Measurements from ENCODE around the gene DISP3. TPM values are rescaled to one million over a fixed set of nuclear protein-coding genes. Genes with fewer than 3 reads are reported as not detected.

The DISP3 gene
- total RNA-seq, 1 donor from 2014 or later, result 179 TPM

- TF ChIP-seq, protein P1, sequence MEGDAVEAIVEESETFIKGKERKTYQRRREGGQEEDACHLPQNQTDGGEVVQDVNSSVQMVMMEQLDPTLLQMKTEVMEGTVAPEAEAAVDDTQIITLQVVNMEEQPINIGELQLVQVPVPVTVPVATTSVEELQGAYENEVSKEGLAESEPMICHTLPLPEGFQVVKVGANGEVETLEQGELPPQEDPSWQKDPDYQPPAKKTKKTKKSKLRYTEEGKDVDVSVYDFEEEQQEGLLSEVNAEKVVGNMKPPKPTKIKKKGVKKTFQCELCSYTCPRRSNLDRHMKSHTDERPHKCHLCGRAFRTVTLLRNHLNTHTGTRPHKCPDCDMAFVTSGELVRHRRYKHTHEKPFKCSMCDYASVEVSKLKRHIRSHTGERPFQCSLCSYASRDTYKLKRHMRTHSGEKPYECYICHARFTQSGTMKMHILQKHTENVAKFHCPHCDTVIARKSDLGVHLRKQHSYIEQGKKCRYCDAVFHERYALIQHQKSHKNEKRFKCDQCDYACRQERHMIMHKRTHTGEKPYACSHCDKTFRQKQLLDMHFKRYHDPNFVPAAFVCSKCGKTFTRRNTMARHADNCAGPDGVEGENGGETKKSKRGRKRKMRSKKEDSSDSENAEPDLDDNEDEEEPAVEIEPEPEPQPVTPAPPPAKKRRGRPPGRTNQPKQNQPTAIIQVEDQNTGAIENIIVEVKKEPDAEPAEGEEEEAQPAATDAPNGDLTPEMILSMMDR (IDR thresholded peaks at IDR 0.05; ENCODE audit: partially characterized antibody, unreplicated experiment), result no peak
- H3K27ac Mint-ChIP-seq (ENCODE audit: unreplicated experiment), result no peak overlapping the region
- no peak overlapping the region for H3K4me3 Mint-ChIP-seq (ENCODE audit: unreplicated experiment)
- DNase-seq, result no peak
- peaks cover 24% of the 10 kb centered on the region for H3K4me1 Mint-ChIP-seq (ENCODE audit: low read depth, unreplicated experiment)
- H3K27me3 Mint-ChIP-seq (ENCODE audit: unreplicated experiment), result peaks cover 34% of the 10 kb centered on the region
- H3K36me3 Mint-ChIP-seq (ENCODE audit: unreplicated experiment), result no peaks in the 10 kb centered on the region
- H3K9me3 Mint-ChIP-seq (ENCODE audit: unreplicated experiment), result peaks cover 15% of the 10 kb centered on the region
Measured at GRCh38 chr1:11546456-11546855, 67.5 kb downstream of the DISP3 start.

- no peak overlapping the region for H3K4me3 Mint-ChIP-seq (ENCODE audit: unreplicated experiment)
- TF ChIP-seq, protein P1 (IDR thresholded peaks at IDR 0.05; ENCODE audit: partially characterized antibody, unreplicated experiment), result no peak
- no peak overlapping the region for H3K27ac Mint-ChIP-seq (ENCODE audit: unreplicated experiment)
- peaks cover 19% of the 10 kb centered on the region for H3K4me1 Mint-ChIP-seq (ENCODE audit: low read depth, unreplicated experiment)
- H3K36me3 Mint-ChIP-seq (ENCODE audit: unreplicated experiment), result peaks cover 4% of the 10 kb centered on the region
- H3K27me3 Mint-ChIP-seq (ENCODE audit: unreplicated experiment), result peaks cover 18% of the 10 kb centered on the region
- peaks cover 7% of the 10 kb centered on the region for H3K9me3 Mint-ChIP-seq (ENCODE audit: unreplicated experiment)
- no peak for DNase-seq
Measured at GRCh38 chr1:11550664-11551283, 71.8 kb downstream of the DISP3 start.

DNA sequence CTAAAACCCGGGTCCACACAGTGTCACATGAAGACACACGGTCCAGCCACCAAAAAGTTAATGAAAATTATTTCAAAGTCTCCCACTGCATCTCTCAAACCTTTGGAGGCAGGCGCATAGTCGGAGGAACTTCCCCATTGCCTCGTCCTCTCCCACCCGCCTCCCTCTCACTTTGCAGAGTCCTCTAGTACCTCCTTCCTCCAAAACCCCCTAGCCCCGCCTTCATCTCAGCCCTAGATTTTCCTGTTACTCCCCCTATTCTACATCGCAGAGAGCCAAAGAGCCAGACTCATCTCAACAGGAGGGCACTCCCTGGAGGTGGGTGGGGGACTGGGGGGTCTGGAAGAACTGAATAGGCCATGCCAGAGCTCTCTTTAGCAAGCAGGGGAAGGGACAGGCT is 79.3 kb downstream of the DISP3 start:
- H3K27ac Mint-ChIP-seq (ENCODE audit: unreplicated experiment), result no peak overlapping the region
- no peak for DNase-seq
- H3K4me1 Mint-ChIP-seq (ENCODE audit: low read depth, unreplicated experiment), result peaks cover 6% of the 10 kb centered on the region
- TF ChIP-seq, protein P1 (IDR thresholded peaks at IDR 0.05; ENCODE audit: partially characterized antibody, unreplicated experiment), result no peak
- H3K27me3 Mint-ChIP-seq (ENCODE audit: unreplicated experiment), result peaks cover 11% of the 10 kb centered on the region
- H3K36me3 Mint-ChIP-seq (ENCODE audit: unreplicated experiment), result peaks cover 8% of the 10 kb centered on the region
- no peak overlapping the region for H3K4me3 Mint-ChIP-seq (ENCODE audit: unreplicated experiment)
- peaks cover 1% of the 10 kb centered on the region for H3K9me3 Mint-ChIP-seq (ENCODE audit: unreplicated experiment)

DNA sequence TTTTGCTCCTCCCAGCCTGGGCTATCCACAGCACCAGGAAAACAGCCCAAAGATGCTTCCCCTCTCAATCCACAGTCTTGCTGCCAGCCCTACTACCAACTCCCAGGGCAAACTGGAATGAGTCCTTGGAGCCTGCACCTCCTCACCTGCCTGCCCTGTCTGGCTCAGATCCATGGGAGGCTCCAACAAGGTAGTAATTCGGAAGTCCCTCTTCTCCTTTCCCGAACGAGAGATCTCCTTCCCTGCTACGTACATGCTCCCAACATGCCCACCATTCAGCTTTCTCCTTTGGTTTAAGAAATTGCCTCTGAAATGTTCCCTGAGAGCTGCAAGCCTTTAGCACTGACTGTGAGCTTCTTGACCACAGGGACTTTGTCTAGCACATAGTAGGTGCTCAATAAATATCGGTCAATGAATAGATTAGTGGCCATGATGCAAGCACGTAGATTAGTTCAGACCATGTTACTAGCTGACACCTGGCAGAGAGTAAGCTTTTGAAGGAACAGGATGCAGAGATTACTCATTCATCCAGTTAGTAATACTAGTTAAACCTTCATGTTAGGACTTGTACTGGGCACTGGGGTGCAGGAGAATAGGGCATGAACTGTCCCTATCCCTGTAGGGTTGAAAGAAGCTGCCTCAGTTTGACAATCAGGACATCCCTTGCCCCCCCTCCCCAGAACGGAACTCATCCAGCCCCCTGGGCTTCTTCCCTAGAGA is 80.1 kb downstream of the DISP3 start:
- DNase-seq, result no peak
- H3K9me3 Mint-ChIP-seq (ENCODE audit: unreplicated experiment), result peaks cover 8% of the 10 kb centered on the region
- H3K27ac Mint-ChIP-seq (ENCODE audit: unreplicated experiment), result no peak overlapping the region
- no peak overlapping the region for H3K4me3 Mint-ChIP-seq (ENCODE audit: unreplicated experiment)
- peaks cover 12% of the 10 kb centered on the region for H3K4me1 Mint-ChIP-seq (ENCODE audit: low read depth, unreplicated experiment)
- H3K27me3 Mint-ChIP-seq (ENCODE audit: unreplicated experiment), result peaks cover 17% of the 10 kb centered on the region
- H3K36me3 Mint-ChIP-seq (ENCODE audit: unreplicated experiment), result peaks cover 8% of the 10 kb centered on the region
- TF ChIP-seq, protein P1 (IDR thresholded peaks at IDR 0.05; ENCODE audit: partially characterized antibody, unreplicated experiment), result no peak

- DNase-seq, result no peak
- H3K27me3 Mint-ChIP-seq (ENCODE audit: unreplicated experiment), result peaks cover 19% of the 10 kb centered on the region
- H3K27ac Mint-ChIP-seq (ENCODE audit: unreplicated experiment), result no peak overlapping the region
- H3K4me1 Mint-ChIP-seq (ENCODE audit: low read depth, unreplicated experiment), result peaks cover 16% of the 10 kb centered on the region
- H3K36me3 Mint-ChIP-seq (ENCODE audit: unreplicated experiment), result peaks cover 4% of the 10 kb centered on the region
- H3K9me3 Mint-ChIP-seq (ENCODE audit: unreplicated experiment), result peaks cover 10% of the 10 kb centered on the region
- TF ChIP-seq, protein P1 (IDR thresholded peaks at IDR 0.05; ENCODE audit: partially characterized antibody, unreplicated experiment), result no peak
- no peak overlapping the region for H3K4me3 Mint-ChIP-seq (ENCODE audit: unreplicated experiment)
Measured at GRCh38 chr1:11559591-11559970, 80.6 kb downstream of the DISP3 start.
